ENCODE data around the gene MAST1.

GRCh38 chr19:12800466-12800770, 37.9 kb upstream of the MAST1 start:
- no peak for TF ChIP-seq TAF1 (IDR thresholded peaks at IDR 0.05; ENCODE audit: borderline replicate concordance, low read depth, low read length)
- no peak for TF ChIP-seq POLR2A (IDR thresholded peaks at IDR 0.05; ENCODE audit: low read depth, low read length)
- TF ChIP-seq POLR2AphosphoS5 (IDR thresholded peaks at IDR 0.05; ENCODE audit: low read depth, low read length): no peak

All from GM12892 (cell line).